Sigmoid colon (tissue), 4 donors: ENCODE data around the gene ITLN1.
"Not testable (repeated sequence)": the region's sequence is repeated elsewhere in the genome, so short reads cannot be mapped to it uniquely, and the experiment has no call there.

Experiments
- POLR2AphosphoS5 ChIP-seq, 4 donors: sonication (generic); formaldehyde crosslinking; IDR thresholded peaks; one replicate each; pipeline ENCODE4 v1.6.1; 2017; ENCODE audit warnings: antibody characterized with exemption in 4 of 4
- TF ChIP-seq, protein P1 (sequence below), 4 experiments: fragments of 450-650 bp in 3 of 4; fragments of 200-600 bp in 1 of 4; IDR thresholded peaks; one replicate each; pipeline ENCODE4 v1.5.1; 2016 to 2019; ENCODE audit warnings: antibody characterized with exemption in 4 of 4, mild to moderate bottlenecking in 3 of 4, moderate library complexity in 2 of 4

DNA sequence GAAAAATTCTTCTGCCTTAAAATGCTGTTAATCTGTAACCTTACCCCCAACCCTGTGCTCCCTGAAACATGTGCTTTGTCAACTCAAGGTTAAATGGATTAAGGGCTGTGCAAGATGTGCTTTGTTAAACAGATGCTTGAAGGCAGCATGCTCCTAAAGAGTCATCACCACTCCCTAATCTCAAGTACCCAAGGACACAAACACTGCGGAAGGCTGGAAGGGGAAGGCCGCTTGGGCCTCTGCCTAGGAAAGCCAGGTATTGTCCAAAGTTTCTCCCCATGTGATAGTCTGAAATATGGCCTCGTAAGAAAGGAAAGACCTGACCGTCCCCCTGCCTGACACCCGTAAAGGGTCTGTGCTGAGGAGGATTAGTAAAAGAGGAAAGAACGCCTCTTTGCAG, 28.2 kb upstream of the ITLN1 start:
- not testable (repeated sequence) for TF ChIP-seq POLR2AphosphoS5 (IDR thresholded peaks at IDR 0.05)
- TF ChIP-seq, protein P1, sequence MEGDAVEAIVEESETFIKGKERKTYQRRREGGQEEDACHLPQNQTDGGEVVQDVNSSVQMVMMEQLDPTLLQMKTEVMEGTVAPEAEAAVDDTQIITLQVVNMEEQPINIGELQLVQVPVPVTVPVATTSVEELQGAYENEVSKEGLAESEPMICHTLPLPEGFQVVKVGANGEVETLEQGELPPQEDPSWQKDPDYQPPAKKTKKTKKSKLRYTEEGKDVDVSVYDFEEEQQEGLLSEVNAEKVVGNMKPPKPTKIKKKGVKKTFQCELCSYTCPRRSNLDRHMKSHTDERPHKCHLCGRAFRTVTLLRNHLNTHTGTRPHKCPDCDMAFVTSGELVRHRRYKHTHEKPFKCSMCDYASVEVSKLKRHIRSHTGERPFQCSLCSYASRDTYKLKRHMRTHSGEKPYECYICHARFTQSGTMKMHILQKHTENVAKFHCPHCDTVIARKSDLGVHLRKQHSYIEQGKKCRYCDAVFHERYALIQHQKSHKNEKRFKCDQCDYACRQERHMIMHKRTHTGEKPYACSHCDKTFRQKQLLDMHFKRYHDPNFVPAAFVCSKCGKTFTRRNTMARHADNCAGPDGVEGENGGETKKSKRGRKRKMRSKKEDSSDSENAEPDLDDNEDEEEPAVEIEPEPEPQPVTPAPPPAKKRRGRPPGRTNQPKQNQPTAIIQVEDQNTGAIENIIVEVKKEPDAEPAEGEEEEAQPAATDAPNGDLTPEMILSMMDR (IDR thresholded peaks at IDR 0.05), result not testable (repeated sequence)
